ENCODE results near the gene FANCD2.
"Not testable (repeated sequence)": the region's sequence is repeated elsewhere in the genome, so short reads cannot be mapped to it uniquely, and the experiment has no call there.

The FANCD2 gene

GRCh38 chr3:10015461-10015904 is 10.8 kb upstream of the FANCD2 start:
- peak; percentile 47 for DNase-seq (ENCODE audit: low spot score)

- DNase-seq (ENCODE audit: low spot score), result peak; percentile 36
Measured at GRCh38 chr3:10017636-10018292, 8.5 kb upstream of the FANCD2 start.

- DNase-seq (ENCODE audit: low spot score), result not testable (repeated sequence)
Measured at GRCh38 chr3:10018806-10019205, 7.4 kb upstream of the FANCD2 start.

- DNase-seq (ENCODE audit: low spot score), result no peak
Measured at GRCh38 chr3:10019326-10019725, 6.9 kb upstream of the FANCD2 start.

- DNase-seq (ENCODE audit: low spot score), result no peak
Measured at GRCh38 chr3:10021856-10022775, 4.1 kb upstream of the FANCD2 start.

- DNase-seq (ENCODE audit: low spot score), result peak; percentile 63
Measured at GRCh38 chr3:10023587-10024310, 2.5 kb upstream of the FANCD2 start.

- no peak for DNase-seq (ENCODE audit: low spot score)
Measured at GRCh38 chr3:10025205-10026083, 793 bp upstream of the FANCD2 start.

- no peak for DNase-seq (ENCODE audit: low spot score)
Measured at GRCh38 chr3:10041034-10041433, 14.8 kb downstream of the FANCD2 start.

GRCh38 chr3:10047876-10048275 is 21.6 kb downstream of the FANCD2 start:
- DNase-seq (ENCODE audit: low spot score), result no peak

- not testable (repeated sequence) for DNase-seq (ENCODE audit: low spot score)
Measured at GRCh38 chr3:10053054-10053453, 26.8 kb downstream of the FANCD2 start.

- DNase-seq (ENCODE audit: low spot score), result no peak
Measured at GRCh38 chr3:10055097-10055496, 28.9 kb downstream of the FANCD2 start.

GRCh38 chr3:10070077-10070476 is 43.8 kb downstream of the FANCD2 start:
- DNase-seq (ENCODE audit: low spot score), result not testable (repeated sequence)

- DNase-seq (ENCODE audit: low spot score), result no peak
Measured at GRCh38 chr3:10074666-10075065, 48.4 kb downstream of the FANCD2 start.

GRCh38 chr3:10081871-10082270 is 55.6 kb downstream of the FANCD2 start:
- DNase-seq (ENCODE audit: low spot score), result no peak

- no peak for DNase-seq (ENCODE audit: low spot score)
Measured at GRCh38 chr3:10085738-10086137, 59.5 kb downstream of the FANCD2 start.

- DNase-seq (ENCODE audit: low spot score), result no peak
Measured at GRCh38 chr3:10088256-10088655, 62.0 kb downstream of the FANCD2 start.

- no peak for DNase-seq (ENCODE audit: low spot score)
Measured at GRCh38 chr3:10090179-10090578, 63.9 kb downstream of the FANCD2 start.

- not testable (repeated sequence) for DNase-seq (ENCODE audit: low spot score)
Measured at GRCh38 chr3:10090774-10091173, 64.5 kb downstream of the FANCD2 start.

GRCh38 chr3:10091387-10091786 is 65.2 kb downstream of the FANCD2 start:
- not testable (repeated sequence) for DNase-seq (ENCODE audit: low spot score)

GRCh38 chr3:10093678-10094077 is 67.4 kb downstream of the FANCD2 start:
- DNase-seq (ENCODE audit: low spot score), result no peak

GRCh38 chr3:10099041-10099440 is 72.8 kb downstream of the FANCD2 start:
- DNase-seq (ENCODE audit: low spot score), result no peak

Data from AG08395 (cell line).